H1 (cell line): Measurements from ENCODE around the gene GALNT2. TPM values are rescaled to one million over a fixed set of nuclear protein-coding genes. Genes with fewer than 3 reads are reported as not detected.

Experiments used
- CTCF ChIA-PET: fragments of 300-600 bp; sonication (Branson Sonifier 250); formaldehyde crosslinking; loops from one replicate; lab custom pipeline; 2021; ENCODE audit not compliant: partially characterized antibody; lab: Charles Lee
- POLR2A ChIA-PET: fragments of 300-600 bp; sonication (Branson Sonifier 250); formaldehyde crosslinking; loops from one replicate; lab custom pipeline; 2021; ENCODE audit warnings: inconsistent platforms; ENCODE audit not compliant: partially characterized antibody; lab: Charles Lee
- DNase-seq, 2 experiments: peaks; one replicate each; pipeline versions ENCODE4 v3.0.0 to v3.0.0-alpha.2; 2010 to 2022; ENCODE audit warnings: low spot score in 2 of 2, low read depth in 1 of 2, mixed read lengths in 1 of 2
- FAIRE-seq: peaks from 2 replicates; lab custom pipeline; 2011; peaks lifted over from hg19 to GRCh38; lab: Jason Lieb, UNC
- H2AFZ ChIP-seq: 2 replicates; pipeline ENCODE4 v1.8.1; 2012; ENCODE audit warnings: low read length, inconsistent platforms
- H2AK5ac ChIP-seq: 2 replicates; pipeline ENCODE4 v1.6.1; 2013; ENCODE audit warnings: low read depth, low read length
- H2BK120ac ChIP-seq: replicated peaks from 2 replicates; pipeline ENCODE3; 2013; ENCODE audit warnings: low read depth, low read length, inconsistent platforms
- H2BK12ac ChIP-seq: 2 replicates; pipeline ENCODE4 v1.6.1; 2013; ENCODE audit warnings: low read depth, low read length
- H2BK15ac ChIP-seq: 2 replicates; pipeline ENCODE4 v1.6.1; 2013; ENCODE audit warnings: low read length
- H2BK20ac ChIP-seq: 2 replicates; pipeline ENCODE4 v1.6.1; 2013; ENCODE audit warnings: low read length
- H2BK5ac ChIP-seq: 2 replicates; pipeline ENCODE4 v1.6.1; 2013; ENCODE audit warnings: low read depth, low read length
- H3K14ac ChIP-seq: 2 replicates; pipeline ENCODE4 v1.6.1; 2013; ENCODE audit warnings: inconsistent platforms; ENCODE audit not compliant: insufficient read length
- H3K18ac ChIP-seq: 2 replicates; pipeline ENCODE4 v1.6.1; 2013; ENCODE audit warnings: low read length; ENCODE audit errors: extremely low read depth
- H3K23ac ChIP-seq: 2 replicates; pipeline ENCODE4 v1.6.1; 2013; ENCODE audit warnings: inconsistent platforms; ENCODE audit not compliant: insufficient read length
- H3K23me2 ChIP-seq: 2 replicates; pipeline ENCODE4 v1.6.1; 2013; ENCODE audit warnings: low read depth, low read length
- H3K27ac ChIP-seq: 2 replicates; pipeline ENCODE4 v1.6.1; 2011; ENCODE audit warnings: low read depth, low read length, inconsistent platforms
- H3K27me3 ChIP-seq, 4 experiments: replicated peaks in 1 of 4; 1 replicate in 1 of 4; 2 replicates in 3 of 4; pipeline versions ENCODE4 v1.6.1 to v1.8.1; 2011 to 2013; ENCODE audit warnings: low read length in 3 of 4, mild to moderate bottlenecking in 3 of 4, inconsistent platforms in 2 of 4, mixed read lengths in 2 of 4, moderate library complexity in 1 of 4; ENCODE audit not compliant: control insufficient read depth in 3 of 4, insufficient read depth in 3 of 4; ENCODE audit errors: extremely low read depth in 1 of 4
- H3K36me3 ChIP-seq, 4 experiments: 2 replicates each; pipeline versions ENCODE4 v1.6.1 to v1.8.1; 2011 to 2013; ENCODE audit warnings: mild to moderate bottlenecking in 4 of 4, low read length in 3 of 4, moderate library complexity in 2 of 4, control low read depth in 1 of 4, inconsistent platforms in 1 of 4; ENCODE audit not compliant: insufficient read depth in 4 of 4, control insufficient read depth in 2 of 4
- H3K4ac ChIP-seq: replicated peaks from 2 replicates; pipeline ENCODE3; 2013; ENCODE audit warnings: low read length, low read depth, mixed read lengths, inconsistent platforms; ENCODE audit not compliant: insufficient read length
- H3K4me1 ChIP-seq, 4 experiments: replicated peaks in 1 of 4; 1 replicate in 1 of 4; 2 replicates in 3 of 4; pipeline versions ENCODE4 v1.6.1 to v1.8.1; 2011 to 2013; ENCODE audit warnings: low read length in 3 of 4, inconsistent platforms in 2 of 4, mixed read lengths in 1 of 4; ENCODE audit not compliant: insufficient read depth in 4 of 4, control insufficient read depth in 3 of 4
- H3K4me2 ChIP-seq, 2 experiments: 2 replicates each; pipeline versions ENCODE4 v1.6.1 to v1.8.1; 2011 to 2013; ENCODE audit warnings: low read depth in 2 of 2, low read length in 2 of 2, control low read depth in 1 of 2, inconsistent platforms in 1 of 2, mild to moderate bottlenecking in 1 of 2; ENCODE audit not compliant: insufficient read depth in 1 of 2
- H3K4me3 ChIP-seq, 4 experiments: fragments of 200-600, 300-600 bp in 1 of 4; sonication (generic), shearing (Covaris generic), sonication (Bioruptor Twin) in 1 of 4; 2 replicates each; pipeline versions ENCODE4 v1.5.1 to v1.8.1; 2011 to 2016; ENCODE audit warnings: low read length in 4 of 4, low read depth in 3 of 4, control low read depth in 2 of 4, inconsistent platforms in 2 of 4, mild to moderate bottlenecking in 2 of 4, mixed read lengths in 1 of 4, moderate library complexity in 1 of 4; ENCODE audit not compliant: insufficient read depth in 2 of 4; ENCODE audit errors: extremely low read depth in 1 of 4
- H3K56ac ChIP-seq: replicated peaks from 2 replicates; pipeline ENCODE3; 2013; ENCODE audit warnings: low read depth, mild to moderate bottlenecking, mixed read lengths, low read length, inconsistent platforms; ENCODE audit not compliant: insufficient read length
- H3K79me1 ChIP-seq: 2 replicates; pipeline ENCODE4 v1.6.1; 2013; ENCODE audit warnings: low read depth, low read length, control low read depth
- H3K79me2 ChIP-seq, 2 experiments: 2 replicates each; pipeline versions ENCODE4 v1.6.1 to v1.8.1; 2012 to 2013; ENCODE audit warnings: low read length in 2 of 2, mild to moderate bottlenecking in 2 of 2, inconsistent platforms in 1 of 2; ENCODE audit not compliant: insufficient read depth in 2 of 2, control insufficient read depth in 1 of 2
- H3K9ac ChIP-seq, 4 experiments: replicated peaks in 1 of 4; 1 replicate in 1 of 4; 2 replicates in 3 of 4; pipeline versions ENCODE4 v1.6.1 to v1.8.1; 2011 to 2013; ENCODE audit warnings: low read depth in 3 of 4, low read length in 3 of 4, control low read depth in 2 of 4, mild to moderate bottlenecking in 2 of 4, moderate library complexity in 2 of 4, inconsistent platforms in 1 of 4; ENCODE audit errors: extremely low read depth in 1 of 4
- H3K9me3 ChIP-seq, 2 experiments: 2 replicates each; pipeline versions ENCODE4 v1.6.1 to v1.8.1; 2012 to 2013; ENCODE audit warnings: mild to moderate bottlenecking in 2 of 2, moderate library complexity in 2 of 2, control low read depth in 1 of 2, inconsistent platforms in 1 of 2, low read depth in 1 of 2, low read length in 1 of 2, mixed read lengths in 1 of 2; ENCODE audit not compliant: insufficient read depth in 2 of 2
- H4K20me1 ChIP-seq, 2 experiments: replicated peaks in 1 of 2; 2 replicates each; pipeline versions ENCODE3 to v1.8.1; 2011 to 2013; ENCODE audit warnings: inconsistent platforms in 2 of 2, low read length in 2 of 2, mild to moderate bottlenecking in 1 of 2; ENCODE audit not compliant: insufficient read depth in 2 of 2, control insufficient read depth in 1 of 2
- H4K5ac ChIP-seq: 2 replicates; pipeline ENCODE4 v1.6.1; 2013; ENCODE audit warnings: low read length, low read depth, mixed read lengths, inconsistent platforms; ENCODE audit not compliant: insufficient read length
- H4K8ac ChIP-seq: 2 replicates; pipeline ENCODE4 v1.8.0; 2013; ENCODE audit warnings: mild to moderate bottlenecking, moderate library complexity, low read length, inconsistent platforms; ENCODE audit not compliant: insufficient read depth; ENCODE audit errors: extremely low read depth
- H4K91ac ChIP-seq: replicated peaks from 2 replicates; pipeline ENCODE3; 2013; ENCODE audit warnings: low read length, mixed read lengths, inconsistent platforms; ENCODE audit not compliant: insufficient read length
- BCL11A ChIP-seq, 2 experiments: IDR thresholded peaks; one replicate each; pipeline ENCODE4 v1.6.1; 2011; ENCODE audit warnings: low read depth in 2 of 2, low read length in 2 of 2, mild to moderate bottlenecking in 2 of 2
- CREB1 ChIP-seq: IDR thresholded peaks from 2 replicates; pipeline ENCODE4 v1.6.1; 2012; ENCODE audit warnings: inconsistent platforms
- CTBP2 ChIP-seq: IDR thresholded peaks from 2 replicates; pipeline ENCODE4 v1.7.0; 2011; ENCODE audit warnings: borderline replicate concordance, mild to moderate bottlenecking, moderate library complexity, mixed read lengths, low read length; ENCODE audit not compliant: insufficient read depth, insufficient read length
- EP300 ChIP-seq, 2 experiments: IDR thresholded peaks; 1 replicate in 1 of 2; 2 replicates in 1 of 2; pipeline ENCODE4 v1.6.1; 2011 to 2012; ENCODE audit warnings: low read depth in 2 of 2, low read length in 2 of 2, mild to moderate bottlenecking in 2 of 2, borderline replicate concordance in 1 of 2, inconsistent platforms in 1 of 2, moderate library complexity in 1 of 2
- GTF2F1 ChIP-seq: IDR thresholded peaks from 2 replicates; pipeline ENCODE4 v1.6.1; 2012; ENCODE audit warnings: low read depth, low read length, improper control_type of control experiment, borderline replicate concordance
- JUN ChIP-seq: IDR thresholded peaks from 2 replicates; pipeline ENCODE4 v1.6.1; 2011; ENCODE audit warnings: low read depth, mild to moderate bottlenecking, improper control_type of control experiment, low read length
- KDM5A ChIP-seq: fragments of 200-600 bp; IDR thresholded peaks from 2 replicates; pipeline ENCODE4 v1.7.1; 2012; ENCODE audit warnings: mild to moderate bottlenecking, low read length, inconsistent platforms, mixed read lengths
- NANOG ChIP-seq: IDR thresholded peaks from 2 replicates; pipeline ENCODE4 v1.6.1; 2011; ENCODE audit warnings: low read length, low read depth, mild to moderate bottlenecking, inconsistent platforms; ENCODE audit not compliant: insufficient read depth, poor library complexity, severe bottlenecking
- SAP30 ChIP-seq: fragments of 300-600 bp; sonication (generic); IDR thresholded peaks from 2 replicates; pipeline ENCODE4 v1.7.1; 2012; ENCODE audit warnings: low read length, moderate library complexity, mild to moderate bottlenecking, inconsistent platforms; ENCODE audit not compliant: insufficient read depth, insufficient replicate concordance
- SP1 ChIP-seq: IDR thresholded peaks from 2 replicates; pipeline ENCODE4 v1.6.1; 2011; ENCODE audit warnings: low read depth, low read length
- SP2 ChIP-seq: IDR thresholded peaks from 2 replicates; pipeline ENCODE4 v1.6.1; 2012; ENCODE audit warnings: mild to moderate bottlenecking, low read length, inconsistent platforms
- SRF ChIP-seq: IDR thresholded peaks from 2 replicates; pipeline ENCODE4 v1.6.1; 2011; ENCODE audit warnings: mild to moderate bottlenecking, low read depth, low read length, moderate library complexity
- TCF12 ChIP-seq: IDR thresholded peaks from 2 replicates; pipeline ENCODE4 v1.6.1; 2011; ENCODE audit warnings: low read depth, mild to moderate bottlenecking, low read length
- WGBS, 2 experiments: shearing (Covaris generic) in 1 of 2; methylation state at CpG; one replicate each; pipeline versions ENCODE4 v1.1.6 to v1.1.7; 2013 to 2015; ENCODE audit warnings: low lambda C conversion rate in 2 of 2, mixed read lengths in 2 of 2, inconsistent platforms in 1 of 2, low coverage in 1 of 2, missing lambda C conversion rate in 1 of 2; ENCODE audit not compliant: insufficient replicate concordance in 2 of 2, insufficient coverage in 1 of 2, insufficient read length in 1 of 2; ENCODE audit errors: extremely low coverage in 1 of 2, missing lambda C conversion rate in 1 of 2; 5-methylcytosine and 5-hydroxymethylcytosine counted together
- polyA plus RNA-seq, 7 experiments: library from polyadenylated mRNA; depleted of rRNA in 3 of 7; stranded (reverse) in 5 of 7; unstranded in 2 of 7; fragments of >200 nt in 5 of 7; fragments of 200-250 nt in 2 of 7; gene quantifications; 1 replicate in 5 of 7; 2 replicates in 1 of 7; 4 replicates in 1 of 7; pipeline versions ENCODE4 v1.2.1 to v1.2.3, GENCODE V29; 2011 to 2013; ENCODE audit warnings: missing spikeins in 2 of 7, mixed read lengths in 2 of 7
- total RNA-seq: library from RNA; stranded (reverse); fragmentation: NEBNext Ultra II Directional; extraction: Animal tissue kit (Norgen Biotek cat#: 25700); gene quantifications from 2 replicates; pipeline ENCODE4 v1.2.1, GENCODE V29; 2021
- TF ChIP-seq, protein P1 (sequence below): IDR thresholded peaks from 2 replicates; pipeline ENCODE4 v1.6.1; 2012; ENCODE audit warnings: inconsistent platforms

GALNT2 gene
- total and polyA plus RNA-seq, 2 of the 8 experiments (the other 6 are each of a cell fraction or from before 2014, with no cell fraction given), result 34.5 to 75.3 TPM

DNA sequence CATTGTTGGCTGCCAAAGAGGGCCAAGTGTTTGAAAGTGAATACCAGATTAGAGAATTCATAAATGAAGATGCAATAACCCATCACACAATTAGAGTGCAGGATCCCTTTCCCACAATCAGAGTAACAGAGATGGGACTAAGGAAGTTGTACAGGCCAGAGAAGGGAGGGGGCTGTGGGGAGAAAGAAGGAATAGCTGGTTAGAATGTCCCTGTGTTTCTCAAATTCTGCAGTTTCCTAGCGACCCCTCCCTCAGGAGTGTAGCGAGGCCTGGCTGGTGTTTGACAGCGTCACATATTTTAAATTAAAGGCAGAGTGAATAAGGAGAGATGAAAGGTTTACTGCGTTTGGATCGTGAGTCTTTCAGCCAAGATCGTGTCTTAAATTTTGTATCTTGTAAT, 58.1 kb downstream of the GALNT2 start:
- H3K4ac ChIP-seq, result no peak overlapping the region
- H3K79me2 ChIP-seq, result peaks cover 3 to 90% of the 10 kb centered on the region in 2 experiments; a peak in 2 of 4 replicates
- peaks cover 6% of the 10 kb centered on the region; the same call in 1 of the 2 replicates for H3K79me1 ChIP-seq
- no peaks in the 10 kb centered on the region; a peak in 1 of 7 replicates for H3K27me3 ChIP-seq
- FAIRE-seq (no peak), DNase-seq (no peak)
- H3K9ac ChIP-seq, result no peak overlapping the region
- no peak overlapping the region for H2AFZ ChIP-seq
- no peak overlapping the region for H4K5ac ChIP-seq
- H3K56ac ChIP-seq, result no peak overlapping the region
- no peak overlapping the region for H4K91ac ChIP-seq
- no peak overlapping the region for H3K4me3 ChIP-seq
- H3K23me2 ChIP-seq, result no peaks in the 10 kb centered on the region
- ChIA-PET CTCF (interaction anchor here (1.0 kb wide), 1 partner anchor 95 kb away, joined by 3 read pairs; no protein-coding TSS in a partner anchor), POLR2A (no interaction called here)
- no peak overlapping the region for H2BK5ac ChIP-seq
- no peak overlapping the region for H2BK20ac ChIP-seq
- no peak overlapping the region for H2BK120ac ChIP-seq
- H2BK15ac ChIP-seq, result no peak overlapping the region
- 84% methylated on average over 6 of the region's 6 CpGs; no CpG with 5 or more reads in 1 of the 2 experiments for WGBS, 2 experiments
- H2BK12ac ChIP-seq, result no peak overlapping the region
- no peak overlapping the region for H3K23ac ChIP-seq
- H3K18ac ChIP-seq, result no peak overlapping the region
- no peak overlapping the region for H3K14ac ChIP-seq
- H3K9me3 ChIP-seq, result no peaks in the 10 kb centered on the region
- H4K8ac ChIP-seq, result no peak overlapping the region
- H3K27ac ChIP-seq, result no peak overlapping the region
- peaks cover 0 to 11% of the 10 kb centered on the region in 2 experiments for H4K20me1 ChIP-seq
- H3K4me2 ChIP-seq, result no peak overlapping the region; a peak in 1 of 4 replicates
- no peak overlapping the region for H2AK5ac ChIP-seq
- H3K36me3 ChIP-seq, result no peaks in the 10 kb centered on the region
- peaks cover 7 to 19% (median 12%) of the 10 kb centered on the region in 4 experiments for H3K4me1 ChIP-seq
- TF ChIP-seq NANOG (no peak), SP1 (no peak), KDM5A (no peak), SAP30 (no peak), SP2 (no peak), GTF2F1 (no peak), EP300 (IDR thresholded peaks at IDR 0.05; ENCODE audit: borderline replicate concordance in 1 of 2, low read depth in 2 of 2, low read length in 2 of 2) (no peak), CTBP2 (no peak), SRF (no peak), TCF12 (no peak), JUN (no peak), BCL11A (IDR thresholded peaks at IDR 0.05; ENCODE audit: low read depth in 2 of 2, low read length in 2 of 2) (no peak), CREB1 (no peak)
- TF ChIP-seq, protein P1, sequence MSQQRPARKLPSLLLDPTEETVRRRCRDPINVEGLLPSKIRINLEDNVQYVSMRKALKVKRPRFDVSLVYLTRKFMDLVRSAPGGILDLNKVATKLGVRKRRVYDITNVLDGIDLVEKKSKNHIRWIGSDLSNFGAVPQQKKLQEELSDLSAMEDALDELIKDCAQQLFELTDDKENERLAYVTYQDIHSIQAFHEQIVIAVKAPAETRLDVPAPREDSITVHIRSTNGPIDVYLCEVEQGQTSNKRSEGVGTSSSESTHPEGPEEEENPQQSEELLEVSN, result no peak
